Effector memory CD8-positive, alpha-beta T cell (primary cell): ENCODE measurements around the gene IL25.
"Not testable (repeated sequence)": the region's sequence is repeated elsewhere in the genome, so short reads cannot be mapped to it uniquely, and the experiment has no call there.

ENCODE experiments used
- ATAC-seq: fragments of 150-1000 bp; cut with Tn5 transposase; replicated peaks from 2 replicates; pipeline ENCODE4 v1.10.0; 2021; ENCODE audit warnings: mild to moderate bottlenecking, moderate library complexity
- DNase-seq, 3 experiments: peaks; one replicate each; pipeline ENCODE4 v3.0.0; 2021
- H3K27ac Mint-ChIP-seq, 2 donors: one replicate each; pipeline ENCODE4 v1.8.0; 2022; ENCODE audit warnings: mild to moderate bottlenecking in 2 of 2, mixed read lengths in 2 of 2, moderate library complexity in 2 of 2
- H3K27me3 Mint-ChIP-seq, 2 donors: one replicate each; pipeline ENCODE4 v1.8.0; 2022; ENCODE audit warnings: mixed read lengths in 2 of 2
- H3K36me3 Mint-ChIP-seq: one replicate; pipeline ENCODE4 v1.8.0; 2022; ENCODE audit warnings: mild to moderate bottlenecking, moderate library complexity, mixed read lengths; ENCODE audit not compliant: insufficient read depth
- H3K4me1 Mint-ChIP-seq, 2 donors: one replicate each; pipeline ENCODE4 v1.8.0; 2022; ENCODE audit warnings: low read depth in 2 of 2, mixed read lengths in 2 of 2
- H3K4me3 Mint-ChIP-seq, 2 donors: one replicate each; pipeline ENCODE4 v1.8.0; 2022; ENCODE audit warnings: mild to moderate bottlenecking in 2 of 2, mixed read lengths in 2 of 2, moderate library complexity in 2 of 2
- H3K9me3 Mint-ChIP-seq, 2 donors: one replicate each; pipeline ENCODE4 v1.8.0; 2022; ENCODE audit warnings: mixed read lengths in 2 of 2
- total RNA-seq, 9 experiments: gene quantifications; one replicate each; lab custom pipeline; 2026; lab: John Stamatoyannopoulos, UW

The IL25 gene
- 0 to 0.11 (median 0) reads per million in 9 experiments for total RNA-seq

- no peak within 1 kb of the TSS for H3K27ac Mint-ChIP-seq
- H3K9me3 Mint-ChIP-seq = no peaks in the 10 kb centered on the region
- no peak for DNase-seq
These were observed at the start of gene IL25 for GRCh38 chr14:23372509-23372908. TSS of gene IL25 (plus strand) at chr14:23372809.

GRCh38 chr14:23323838-23324454, 48.7 kb upstream of the IL25 start:
- Mint-ChIP-seq H3K36me3 (peaks cover 63% of the 10 kb centered on the region), H3K4me3 (no peak overlapping the region), H3K9me3 (no peaks in the 10 kb centered on the region), H3K4me1 (peaks cover 23 to 28% of the 10 kb centered on the region in 2 donors), H3K27me3 (no peaks in the 10 kb centered on the region), H3K27ac (peak overlapping the region in 1 of 2 donors; percentile 97)
- DNase-seq (no peak), ATAC-seq (no peak)

More at GRCh38 chr14:23372509-23372908, at the start of gene IL25:
- Mint-ChIP-seq H3K4me1 (no peaks in the 10 kb centered on the region), H3K36me3 (no peaks in the 10 kb centered on the region), H3K27me3 (peaks cover 3 to 34% of the 10 kb centered on the region in 2 donors), H3K4me3 (no peak within 1 kb of the TSS)
- ATAC-seq = no peak

GRCh38 chr14:23324455-23324846, 48.2 kb upstream of the IL25 start:
- H3K36me3 Mint-ChIP-seq = peaks cover 67% of the 10 kb centered on the region

GRCh38 chr14:23324993-23325392, 47.6 kb upstream of the IL25 start:
- DNase-seq = no peak
- H3K27ac Mint-ChIP-seq = no peak overlapping the region
- no peak overlapping the region for H3K4me3 Mint-ChIP-seq
- H3K27me3 Mint-ChIP-seq = no peaks in the 10 kb centered on the region
- no peaks in the 10 kb centered on the region for H3K9me3 Mint-ChIP-seq
- peaks cover 20 to 25% of the 10 kb centered on the region in 2 donors for H3K4me1 Mint-ChIP-seq
- ATAC-seq = no peak
- peaks cover 67% of the 10 kb centered on the region for H3K36me3 Mint-ChIP-seq

More at GRCh38 chr14:23324455-23324846, 48.2 kb upstream of the IL25 start:
- DNase-seq (no peak), ATAC-seq (no peak)
- H3K27ac Mint-ChIP-seq = no peak overlapping the region
- H3K4me1 Mint-ChIP-seq = peaks cover 23 to 28% of the 10 kb centered on the region in 2 donors
- no peaks in the 10 kb centered on the region for H3K9me3 Mint-ChIP-seq
- H3K27me3 Mint-ChIP-seq = no peaks in the 10 kb centered on the region
- no peak overlapping the region for H3K4me3 Mint-ChIP-seq

- H3K4me3 Mint-ChIP-seq = not testable (repeated sequence)
These were observed 46.9 kb upstream of the IL25 start for GRCh38 chr14:23325746-23326145.

GRCh38 chr14:23326491-23327332, 45.9 kb upstream of the IL25 start:
- no peaks in the 10 kb centered on the region for H3K27me3 Mint-ChIP-seq

More at GRCh38 chr14:23325746-23326145, 46.9 kb upstream of the IL25 start:
- peaks cover 13 to 18% of the 10 kb centered on the region in 2 donors for H3K4me1 Mint-ChIP-seq
- H3K36me3 Mint-ChIP-seq = peaks cover 62% of the 10 kb centered on the region
- ATAC-seq, H3K9me3 Mint-ChIP-seq, DNase-seq, H3K27me3 Mint-ChIP-seq: not testable (repeated sequence)
- peak overlapping the region in 1 of 2 donors; percentile 6 for H3K27ac Mint-ChIP-seq

GRCh38 chr14:23327947-23328744, 44.5 kb upstream of the IL25 start:
- peak; percentile 74 for ATAC-seq
- Mint-ChIP-seq H3K27ac (no peak overlapping the region), H3K4me1 (peaks cover 1 to 4% of the 10 kb centered on the region in 2 donors), H3K9me3 (no peaks in the 10 kb centered on the region), H3K4me3 (no peak overlapping the region), H3K27me3 (no peaks in the 10 kb centered on the region), H3K36me3 (peaks cover 42% of the 10 kb centered on the region)
- peak; percentile 48 to 53 (median 50) for DNase-seq

More at GRCh38 chr14:23326491-23327332, 45.9 kb upstream of the IL25 start:
- DNase-seq = no peak
- Mint-ChIP-seq H3K9me3 (no peaks in the 10 kb centered on the region), H3K4me3 (no peak overlapping the region), H3K27ac (no peak overlapping the region), H3K36me3 (peaks cover 56% of the 10 kb centered on the region), H3K4me1 (peaks cover 13 to 17% of the 10 kb centered on the region in 2 donors)
- no peak for ATAC-seq

GRCh38 chr14:23335623-23336022, 37.0 kb upstream of the IL25 start:
- no peak overlapping the region for H3K27ac Mint-ChIP-seq
- no peaks in the 10 kb centered on the region for H3K9me3 Mint-ChIP-seq
- ATAC-seq = no peak
- peaks cover 31 to 42% of the 10 kb centered on the region in 2 donors for H3K27me3 Mint-ChIP-seq
- no peaks in the 10 kb centered on the region for H3K36me3 Mint-ChIP-seq
- no peak for DNase-seq
- no peak overlapping the region for H3K4me3 Mint-ChIP-seq
- H3K4me1 Mint-ChIP-seq = no peaks in the 10 kb centered on the region

- no peaks in the 10 kb centered on the region for H3K36me3 Mint-ChIP-seq
- peaks cover 40 to 50% of the 10 kb centered on the region in 2 donors for H3K27me3 Mint-ChIP-seq
- no peaks in the 10 kb centered on the region for H3K4me1 Mint-ChIP-seq
- no peak overlapping the region for H3K4me3 Mint-ChIP-seq
- DNase-seq = no peak
- H3K9me3 Mint-ChIP-seq = no peaks in the 10 kb centered on the region
- no peak overlapping the region for H3K27ac Mint-ChIP-seq
- no peak for ATAC-seq
These were observed 32.9 kb upstream of the IL25 start for GRCh38 chr14:23339506-23340268.

- Mint-ChIP-seq H3K4me1 (no peaks in the 10 kb centered on the region), H3K36me3 (no peaks in the 10 kb centered on the region), H3K4me3 (no peak overlapping the region), H3K9me3 (no peaks in the 10 kb centered on the region), H3K27me3 (peaks cover 26 to 50% of the 10 kb centered on the region in 2 donors), H3K27ac (no peak overlapping the region)
- DNase-seq = no peak
- ATAC-seq = no peak
These were observed 28.1 kb upstream of the IL25 start for GRCh38 chr14:23344481-23344880.

- no peak overlapping the region for H3K27ac Mint-ChIP-seq
- H3K36me3 Mint-ChIP-seq = peaks cover 3% of the 10 kb centered on the region
- H3K9me3 Mint-ChIP-seq = no peaks in the 10 kb centered on the region
- ATAC-seq = no peak
- peaks cover 1 to 2% of the 10 kb centered on the region in 2 donors for H3K4me1 Mint-ChIP-seq
- peaks cover 42 to 67% of the 10 kb centered on the region in 2 donors for H3K27me3 Mint-ChIP-seq
- no peak for DNase-seq
- H3K4me3 Mint-ChIP-seq = no peak overlapping the region
These were observed 26.5 kb upstream of the IL25 start for GRCh38 chr14:23345987-23346692.

GRCh38 chr14:23346693-23347405, 25.8 kb upstream of the IL25 start:
- Mint-ChIP-seq H3K4me3 (no peak overlapping the region), H3K27me3 (peaks cover 43 to 69% of the 10 kb centered on the region in 2 donors), H3K27ac (no peak overlapping the region), H3K9me3 (no peaks in the 10 kb centered on the region), H3K36me3 (peaks cover 3% of the 10 kb centered on the region), H3K4me1 (peaks cover 3 to 5% of the 10 kb centered on the region in 2 donors)
- ATAC-seq (no peak), DNase-seq (no peak)
